Prostate gland (tissue), 2 donors: Measurements from ENCODE around the gene COMMD1. TPM values are rescaled to one million over a fixed set of nuclear protein-coding genes. Genes with fewer than 3 reads are reported as not detected.

ENCODE experiments used
- DNase-seq: peaks from one replicate; pipeline ENCODE4 v3.0.0-alpha.2; 2019; ENCODE audit warnings: low spot score
- H3K27ac ChIP-seq, 2 donors: fragments of 200-600 bp; sonication (generic); 2 replicates each; pipeline ENCODE4 v1.5.1; 2017 to 2019
- H3K27me3 ChIP-seq: fragments of 200-600 bp; sonication (generic); replicated peaks from 2 replicates; pipeline ENCODE4 v1.5.1; 2019; ENCODE audit not compliant: insufficient read depth
- H3K36me3 ChIP-seq, 2 donors: fragments of 200-600 bp; sonication (generic); 1 replicate in 1 of 2; 2 replicates in 1 of 2; pipeline versions ENCODE4 v1.5.1 to v1.8.1; 2017 to 2019
- H3K4me1 ChIP-seq: fragments of 200-600 bp; sonication (generic); replicated peaks from 2 replicates; pipeline ENCODE4 v1.5.1; 2019
- H3K4me3 ChIP-seq, 2 donors: fragments of 200-600 bp; sonication (generic); 2 replicates each; pipeline ENCODE4 v1.5.1; 2017 to 2019
- H3K9me3 ChIP-seq: fragments of 200-600 bp; sonication (generic); 2 replicates; pipeline ENCODE4 v1.5.1; 2017
- CTCF ChIP-seq, 4 experiments: fragments of 200-600 bp in 2 of 4; fragments of 450-650 bp in 2 of 4; sonication (generic) in 2 of 4; IDR thresholded peaks; 1 replicate in 3 of 4; 2 replicates in 1 of 4; pipeline ENCODE4 v1.5.1; 2016 to 2019; ENCODE audit warnings: antibody characterized with exemption in 4 of 4, mild to moderate bottlenecking in 2 of 4, moderate library complexity in 2 of 4
- POLR2A ChIP-seq: fragments of 450-650 bp; IDR thresholded peaks from one replicate; pipeline ENCODE4 v1.6.1; 2016; ENCODE audit warnings: antibody characterized with exemption, mild to moderate bottlenecking
- POLR2AphosphoS5 ChIP-seq: sonication (generic); formaldehyde crosslinking; IDR thresholded peaks from one replicate; pipeline ENCODE4 v1.6.1; 2017; ENCODE audit warnings: antibody characterized with exemption
- WGBS: methylation state at CpG from one replicate; pipeline ENCODE4 v1.1.5; 2018; 5-methylcytosine and 5-hydroxymethylcytosine counted together
- intact Hi-C: fragments of 100-400 bp; cut with DNase I; formaldehyde crosslinking; loops from one replicate; pipeline ENCODE4 v1.14.2; 2022
- total RNA-seq, 2 donors: library from RNA; depleted of rRNA; stranded (reverse); fragments of >200 nt; gene quantifications; one replicate each; pipeline ENCODE4 v1.1.0, GENCODE V29; 2016

Gene COMMD1
- total RNA-seq, 2 donors from 2014 or later = 41.9 to 63.9 TPM

GRCh38 chr2:62054916-62055450 is 149.5 kb downstream of the COMMD1 start:
- no peak overlapping the region for H3K4me3 ChIP-seq
- TF ChIP-seq POLR2A (no peak), CTCF (IDR thresholded peaks at IDR 0.05) (no peak), POLR2AphosphoS5 (no peak)
- WGBS = 93% methylated on average over 3 of the region's 3 CpGs
- no peak for DNase-seq
- H3K9me3 ChIP-seq = no peaks in the 10 kb centered on the region
- H3K36me3 ChIP-seq = no peaks in the 10 kb centered on the region
- intact Hi-C loops = no loop called here
- H3K4me1 ChIP-seq = no peaks in the 10 kb centered on the region
- no peak overlapping the region for H3K27ac ChIP-seq
- no peaks in the 10 kb centered on the region for H3K27me3 ChIP-seq

GRCh38 chr2:62055724-62056336 is 150.4 kb downstream of the COMMD1 start:
- Histone ChIP-seq H3K4me1 (no peaks in the 10 kb centered on the region), H3K27ac (no peak overlapping the region), H3K36me3 (no peaks in the 10 kb centered on the region), H3K27me3 (no peaks in the 10 kb centered on the region), H3K9me3 (no peaks in the 10 kb centered on the region), H3K4me3 (no peak overlapping the region)
- 95% methylated on average over 3 of the region's 3 CpGs for WGBS
- TF ChIP-seq CTCF (IDR thresholded peaks at IDR 0.05) = no peak
- TF ChIP-seq POLR2A = no peak
- TF ChIP-seq POLR2AphosphoS5 = no peak
- DNase-seq = no peak
- intact Hi-C loops = no loop called here

- no peaks in the 10 kb centered on the region for H3K36me3 ChIP-seq
- TF ChIP-seq POLR2AphosphoS5 = no peak
- H3K27me3 ChIP-seq = no peaks in the 10 kb centered on the region
- H3K4me1 ChIP-seq = no peaks in the 10 kb centered on the region
- H3K27ac ChIP-seq = no peak overlapping the region
- WGBS = 92% methylated on average over 5 of the region's 5 CpGs
- intact Hi-C loops = no loop called here
- H3K4me3 ChIP-seq = no peak overlapping the region
- no peaks in the 10 kb centered on the region for H3K9me3 ChIP-seq
- no peak for DNase-seq
Measured at GRCh38 chr2:62056341-62056740, 150.9 kb downstream of the COMMD1 start.

- DNase-seq = no peak
- H3K9me3 ChIP-seq = no peaks in the 10 kb centered on the region
- no peaks in the 10 kb centered on the region for H3K27me3 ChIP-seq
- intact Hi-C loops = no loop called here
- H3K4me1 ChIP-seq = no peaks in the 10 kb centered on the region
- TF ChIP-seq POLR2AphosphoS5 (no peak), CTCF (IDR thresholded peaks at IDR 0.05) (no peak), POLR2A (no peak)
- no peak overlapping the region for H3K27ac ChIP-seq
- H3K4me3 ChIP-seq = no peak overlapping the region
- no peaks in the 10 kb centered on the region for H3K36me3 ChIP-seq
Measured at GRCh38 chr2:62065243-62065642, 159.8 kb downstream of the COMMD1 start.

GRCh38 chr2:62071126-62071598 is 165.7 kb downstream of the COMMD1 start:
- no peaks in the 10 kb centered on the region for H3K27me3 ChIP-seq
- 52% methylated on average over 6 of the region's 6 CpGs for WGBS
- intact Hi-C loops = no loop called here
- no peak overlapping the region for H3K4me3 ChIP-seq
- H3K36me3 ChIP-seq = no peaks in the 10 kb centered on the region
- no peaks in the 10 kb centered on the region for H3K9me3 ChIP-seq
- TF ChIP-seq CTCF (IDR thresholded peaks at IDR 0.05) = no peak
- peak; percentile 61 for TF ChIP-seq POLR2AphosphoS5
- TF ChIP-seq POLR2A = no peak
- no peak for DNase-seq
- H3K4me1 ChIP-seq = no peaks in the 10 kb centered on the region
- no peak overlapping the region for H3K27ac ChIP-seq
